GM21381 (cell line): ENCODE measurements around the gene VWA5B1.

Experiments
- ATAC-seq: cut with Tn5 transposase; IDR thresholded peaks from one replicate; pipeline ENCODE4 v1.9.1; 2021; ENCODE audit warnings: mild to moderate bottlenecking, moderate library complexity; ENCODE audit not compliant: unreplicated experiment

Gene VWA5B1

DNA sequence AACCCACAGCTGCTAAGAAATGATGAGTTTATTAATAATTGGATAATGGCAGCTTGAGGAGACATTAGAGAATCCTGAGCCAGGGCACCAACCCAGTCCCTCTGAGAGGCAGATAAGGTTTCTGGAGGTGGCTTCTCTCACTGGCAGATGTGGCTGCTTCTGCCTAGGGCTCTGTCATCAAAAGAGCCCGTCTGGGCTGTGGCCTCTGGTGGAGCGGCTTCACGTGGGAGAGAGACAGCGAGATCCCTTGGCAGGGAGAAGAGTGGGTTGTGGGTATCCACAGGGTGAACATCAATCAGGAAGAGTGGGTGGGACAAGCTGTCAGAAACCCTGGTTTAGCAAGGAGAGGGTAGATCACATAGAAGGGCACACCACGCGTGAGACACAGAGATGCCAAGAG is 30.0 kb downstream of the VWA5B1 start:
- ATAC-seq: no peak

DNA sequence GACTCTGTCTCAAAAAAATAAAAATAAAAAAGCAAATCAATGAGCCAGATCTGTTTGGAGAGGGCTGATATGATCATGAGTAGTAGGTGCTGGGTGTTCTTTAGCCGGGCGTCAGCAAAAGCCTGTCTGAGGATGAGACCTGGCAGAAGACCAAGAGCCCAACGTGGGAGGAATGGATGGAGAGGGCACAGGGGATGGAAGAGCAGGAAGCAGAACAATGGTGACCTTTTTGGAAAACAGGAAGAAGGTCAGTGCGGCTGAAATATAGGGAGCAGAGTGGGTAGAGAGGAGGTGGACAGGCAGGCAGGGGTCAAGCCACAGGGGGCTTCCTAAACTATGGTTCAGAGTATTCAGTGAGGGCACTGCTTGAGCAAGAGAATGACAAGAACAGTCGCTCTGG is 30.9 kb downstream of the VWA5B1 start:
- no peak for ATAC-seq

DNA sequence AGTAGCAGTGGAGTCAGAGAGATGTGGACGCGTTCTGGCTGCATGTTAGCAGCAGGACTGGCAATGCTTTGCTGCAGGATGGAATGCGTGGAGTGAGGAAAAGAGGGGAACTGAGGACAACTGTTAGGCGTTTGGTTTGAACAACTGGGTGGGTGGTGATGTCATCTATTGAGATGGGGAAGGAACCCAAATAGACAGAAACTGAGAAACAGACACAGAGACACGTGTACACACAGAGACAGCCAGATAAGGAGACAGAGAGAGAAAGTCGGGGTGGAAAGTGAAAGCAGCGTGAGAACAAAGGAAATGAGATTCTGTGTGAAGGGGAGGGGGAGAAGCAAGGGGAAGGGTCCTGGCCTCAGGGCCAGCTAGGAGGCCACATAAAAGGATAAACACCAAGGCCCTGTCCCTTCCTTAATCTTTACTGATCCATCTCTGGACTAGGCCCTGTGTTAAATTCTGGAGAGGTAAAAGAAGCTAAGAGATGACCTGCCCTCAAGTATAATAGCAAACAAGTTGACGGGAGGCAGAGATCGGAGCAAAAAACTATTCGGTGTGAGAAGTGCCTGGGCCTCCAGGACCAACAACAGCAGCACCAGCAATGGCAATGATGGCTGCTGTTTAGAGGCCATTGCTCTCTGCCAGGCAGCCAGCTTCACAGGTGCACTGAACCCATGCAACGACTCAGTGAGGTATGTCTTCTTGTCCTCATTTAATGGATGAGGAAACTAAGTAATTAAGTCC is 31.6 kb downstream of the VWA5B1 start:
- peak; percentile 84 for ATAC-seq

DNA sequence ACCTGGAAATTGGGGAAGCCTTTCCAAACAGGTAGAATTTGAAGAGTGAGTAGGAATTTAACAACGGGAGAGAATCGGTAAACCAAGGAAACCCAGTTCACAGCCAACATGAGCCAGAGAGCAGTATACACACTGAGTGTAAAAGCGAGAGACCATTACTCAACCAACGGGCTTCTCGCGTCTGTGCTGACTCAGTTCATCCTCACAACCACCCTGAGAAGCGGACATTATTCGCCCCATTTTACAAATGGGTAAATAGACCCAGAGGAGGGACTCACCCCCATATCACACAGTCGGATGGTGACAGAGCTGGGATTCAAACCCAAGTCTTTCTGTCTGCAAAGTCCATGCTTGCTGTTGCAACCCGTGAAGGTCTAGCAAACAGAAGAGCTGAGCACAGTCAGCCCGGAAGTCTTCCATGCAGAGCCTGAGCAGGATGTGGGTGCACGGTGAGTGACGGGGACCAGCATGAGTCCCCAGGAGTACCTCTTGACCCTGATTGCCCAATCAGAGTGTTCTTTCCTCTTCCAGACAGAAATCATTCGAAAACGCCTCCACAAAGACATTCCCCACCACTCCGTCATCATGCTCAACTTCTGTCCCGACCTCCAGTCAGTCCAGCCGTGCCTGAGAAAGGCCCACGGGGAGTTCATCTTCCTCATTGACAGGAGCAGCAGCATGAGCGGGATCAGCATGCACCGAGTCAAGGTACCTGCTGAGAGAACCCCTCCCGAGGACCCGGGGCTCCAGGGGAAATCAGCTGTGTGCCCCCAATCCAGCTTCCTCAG is 32.3 kb downstream of the VWA5B1 start:
- no peak for ATAC-seq

DNA sequence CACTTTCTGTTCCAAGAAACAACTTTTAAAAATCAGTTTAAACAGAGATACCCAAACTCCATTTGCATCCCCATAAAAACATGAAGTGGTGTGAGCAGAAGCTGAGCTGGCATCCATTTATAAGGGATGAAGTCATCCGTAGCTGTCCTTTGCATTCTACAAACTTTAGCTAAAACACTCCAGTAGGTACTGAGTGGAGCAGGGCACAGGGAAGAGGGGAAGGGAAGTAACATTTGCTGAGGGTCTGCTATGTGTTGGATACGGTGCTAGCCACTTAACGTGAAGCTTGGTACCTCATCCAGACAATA is 32.9 kb downstream of the VWA5B1 start:
- ATAC-seq: no peak

DNA sequence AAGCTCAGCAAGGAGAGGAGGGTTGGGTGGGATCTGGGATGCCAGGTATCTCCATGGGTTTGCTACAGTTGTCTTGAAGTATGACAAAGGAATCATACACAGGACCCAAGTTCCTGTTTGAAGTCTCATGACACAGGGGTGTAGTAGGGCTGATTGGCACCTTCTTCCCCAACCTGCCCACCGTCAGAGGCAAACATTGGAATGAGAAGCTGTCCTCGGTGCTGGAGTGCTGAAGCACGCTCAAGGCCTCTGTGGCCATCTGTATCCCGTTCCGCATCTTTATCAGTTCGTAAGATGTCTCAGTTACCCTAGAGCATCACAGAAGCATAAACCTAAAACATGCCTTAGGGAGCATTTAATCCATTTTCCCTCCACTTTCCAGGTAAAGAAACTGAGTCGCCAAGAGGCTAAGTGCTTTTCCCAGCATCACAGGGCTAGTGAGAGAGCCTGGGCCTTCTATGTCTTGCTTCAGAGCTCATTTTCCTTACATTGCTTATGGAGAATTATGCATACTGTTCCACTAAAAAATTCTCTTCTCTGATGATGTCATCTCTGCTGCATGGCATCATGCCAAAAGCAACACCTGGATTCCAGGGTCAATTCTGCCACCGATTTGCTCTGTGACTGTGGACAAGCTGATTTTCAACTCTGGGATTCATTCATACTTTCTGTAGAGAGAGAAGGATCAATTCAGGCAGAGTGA is 34.2 kb downstream of the VWA5B1 start:
- ATAC-seq: no peak

DNA sequence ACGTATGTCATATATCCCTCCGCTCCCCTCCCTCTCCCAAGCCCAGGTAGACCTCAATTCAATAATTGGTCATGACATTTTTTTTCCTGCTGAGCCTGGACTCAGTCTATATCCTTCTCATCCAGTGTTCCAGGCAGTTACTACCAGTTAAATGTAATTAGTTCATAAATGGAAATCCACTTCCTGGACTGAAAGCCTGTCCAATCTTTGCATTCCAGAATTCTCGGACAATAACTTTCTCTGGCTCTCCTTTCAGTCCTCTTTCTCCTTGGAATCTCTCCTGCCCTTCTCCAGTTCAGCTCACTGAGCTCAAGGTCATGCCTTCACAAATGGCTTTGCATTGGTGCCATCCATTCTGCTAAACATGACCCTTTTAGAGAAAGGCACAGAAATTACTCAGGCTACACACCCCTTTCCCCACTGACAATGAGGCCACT is 34.8 kb downstream of the VWA5B1 start:
- ATAC-seq: no peak

DNA sequence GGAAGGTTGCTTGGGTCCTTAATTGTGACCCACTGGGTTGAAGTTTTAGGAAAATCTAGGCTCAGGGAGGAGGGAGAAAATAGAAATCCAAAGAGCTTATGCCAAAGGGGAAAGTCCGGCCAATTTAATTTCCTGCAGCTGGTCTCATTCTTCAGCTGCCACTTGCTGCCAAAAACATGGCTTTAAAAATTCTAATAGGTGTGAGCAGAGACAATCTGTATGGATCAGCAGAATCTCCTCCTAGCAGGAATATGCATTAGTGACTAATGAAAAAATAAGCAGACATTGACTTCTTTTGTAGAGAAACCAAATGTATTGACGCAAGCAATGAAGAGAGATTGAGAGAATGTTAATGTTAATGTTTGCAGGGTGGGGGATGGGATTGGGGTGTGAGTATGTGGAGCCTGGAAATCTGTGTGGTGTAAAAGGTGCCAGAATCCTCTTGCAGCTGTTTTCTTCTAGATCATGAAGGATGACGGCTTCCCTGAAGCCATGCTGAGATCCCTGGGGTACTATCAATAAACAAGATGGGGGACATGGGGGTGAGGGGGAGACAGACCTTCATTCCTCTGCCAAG is 35.3 kb downstream of the VWA5B1 start:
- ATAC-seq: no peak

DNA sequence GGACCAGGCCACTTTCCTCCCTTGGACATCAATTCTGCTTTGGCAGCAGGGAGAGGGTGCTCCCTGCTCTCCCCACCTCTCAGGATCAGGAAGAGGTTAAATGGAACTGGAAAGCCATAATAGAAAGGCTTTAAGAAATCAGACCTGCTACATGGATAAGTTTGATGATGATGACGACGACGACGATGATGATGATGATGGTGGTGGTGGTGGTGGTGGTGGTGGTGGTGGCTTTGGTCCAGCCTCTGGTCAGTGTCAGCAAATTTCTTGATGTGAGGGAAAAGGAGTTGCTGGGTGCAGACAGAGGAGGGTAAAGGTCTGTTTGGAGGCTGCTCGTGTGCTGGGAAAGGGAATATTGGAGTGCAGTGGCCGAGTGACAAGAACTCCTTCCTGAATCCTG is 36.8 kb downstream of the VWA5B1 start:
- no peak for ATAC-seq

DNA sequence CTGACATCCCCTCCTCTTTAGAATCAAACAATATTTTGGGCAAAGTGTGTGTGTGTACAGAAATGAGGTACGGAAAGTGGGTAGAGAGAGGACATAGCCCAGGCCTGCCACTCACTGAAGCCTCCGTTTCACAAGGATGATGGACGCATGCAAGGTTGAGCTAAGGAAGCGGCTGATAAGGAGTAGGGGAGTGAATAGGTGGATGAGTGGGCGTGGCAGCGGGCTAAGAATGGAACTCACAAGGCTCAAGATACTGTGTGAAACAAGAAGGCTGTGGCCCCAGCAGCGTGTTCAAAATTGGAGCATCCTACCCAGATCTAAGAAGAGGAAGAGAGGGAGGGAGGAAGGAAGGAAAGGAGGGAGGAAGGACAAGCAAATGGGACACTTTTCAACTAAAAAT is 37.5 kb downstream of the VWA5B1 start:
- ATAC-seq: no peak

DNA sequence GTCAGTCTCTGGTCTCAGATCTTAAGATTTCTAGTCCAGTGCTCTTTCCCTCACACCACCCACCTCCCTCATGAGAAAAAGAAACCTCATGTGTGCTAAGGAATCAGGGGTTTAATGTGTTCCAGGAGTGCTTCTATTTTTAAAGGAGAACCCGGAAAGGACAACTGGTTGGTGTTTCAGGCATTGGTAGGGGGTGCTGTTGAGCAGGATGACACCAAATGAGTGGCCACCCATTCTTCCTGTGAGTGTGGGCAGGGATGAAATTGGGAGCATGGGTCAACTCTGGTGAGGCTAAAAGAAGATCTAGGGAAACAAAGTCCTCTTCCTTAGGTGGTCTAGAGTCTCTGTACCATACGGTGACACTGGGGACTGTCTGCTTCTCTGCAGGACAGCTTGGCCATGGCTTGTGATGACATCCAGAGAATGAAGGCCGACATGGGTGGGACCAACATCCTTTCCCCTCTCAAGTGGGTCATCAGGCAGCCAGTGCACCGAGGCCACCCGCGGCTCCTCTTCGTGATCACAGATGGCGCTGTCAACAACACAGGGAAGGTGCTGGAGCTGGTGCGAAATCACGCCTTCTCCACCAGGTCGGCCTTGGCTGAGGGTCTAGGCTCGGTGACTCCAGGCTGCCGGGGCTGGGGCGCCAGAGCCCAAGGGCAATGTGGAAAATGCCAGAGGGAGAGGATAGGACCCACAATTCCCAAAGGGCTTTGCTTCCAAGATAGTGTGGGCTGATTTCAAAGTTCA is 39.3 kb downstream of the VWA5B1 start:
- no peak for ATAC-seq

DNA sequence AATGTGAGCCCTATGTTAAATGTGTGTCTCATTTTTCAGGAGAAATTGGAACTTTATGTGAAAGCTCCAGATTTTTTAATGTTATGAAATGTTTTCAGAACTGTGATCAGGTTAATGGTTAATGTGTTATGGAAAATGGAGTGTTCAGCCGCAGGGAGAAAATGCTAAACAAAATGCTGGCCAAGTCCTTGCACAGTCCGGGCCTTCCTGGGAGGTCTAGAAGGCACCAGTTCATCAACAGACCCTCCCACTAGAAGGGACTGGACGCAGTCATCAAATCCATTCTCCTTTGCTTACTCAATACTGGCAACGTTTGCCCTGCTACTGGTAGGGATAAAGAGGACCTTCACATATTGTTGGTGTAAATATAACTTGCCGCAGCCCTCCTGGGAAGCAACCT is 43.4 kb downstream of the VWA5B1 start:
- ATAC-seq: no peak

DNA sequence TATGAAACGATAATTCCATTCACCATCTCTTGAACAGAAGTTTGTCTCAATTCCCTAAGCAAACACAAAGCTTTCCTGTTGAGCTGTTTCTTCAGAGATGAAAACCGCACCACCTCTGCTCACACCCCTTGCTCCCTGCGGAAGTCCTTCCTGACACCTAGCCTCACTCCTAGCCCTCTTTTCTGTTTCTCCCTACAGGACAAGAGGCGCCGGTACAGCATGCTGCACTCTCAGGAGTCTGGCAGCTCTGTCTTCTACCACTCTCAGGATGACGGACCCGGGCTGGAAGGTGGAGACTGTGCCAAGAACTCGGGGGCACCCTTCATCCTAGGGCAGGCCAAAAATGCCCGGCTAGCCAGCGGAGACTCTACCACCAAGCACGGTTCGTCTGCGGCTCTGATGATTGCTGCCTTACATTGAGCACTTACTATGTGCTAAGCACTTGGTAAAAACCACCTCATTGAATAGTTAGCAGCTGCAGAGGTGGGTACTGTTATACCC is 45.5 kb downstream of the VWA5B1 start:
- no peak for ATAC-seq

DNA sequence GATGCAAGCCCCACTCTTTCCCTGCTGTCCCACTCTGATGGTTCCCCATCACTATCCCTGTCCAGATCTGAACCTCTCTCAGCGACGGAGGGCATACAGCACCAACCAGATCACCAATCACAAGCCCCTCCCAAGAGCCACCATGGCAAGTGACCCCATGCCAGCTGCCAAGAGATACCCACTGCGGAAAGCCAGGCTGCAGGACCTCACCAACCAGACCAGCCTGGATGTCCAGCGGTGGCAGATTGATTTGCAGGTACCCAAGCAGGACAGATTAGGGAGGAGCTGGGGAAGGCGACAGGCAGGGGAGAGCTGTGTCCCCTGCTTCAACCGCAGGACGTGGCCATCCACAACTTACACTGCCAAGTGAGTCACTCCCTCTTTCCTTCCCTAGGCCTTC is 46.9 kb downstream of the VWA5B1 start:
- ATAC-seq: no peak

DNA sequence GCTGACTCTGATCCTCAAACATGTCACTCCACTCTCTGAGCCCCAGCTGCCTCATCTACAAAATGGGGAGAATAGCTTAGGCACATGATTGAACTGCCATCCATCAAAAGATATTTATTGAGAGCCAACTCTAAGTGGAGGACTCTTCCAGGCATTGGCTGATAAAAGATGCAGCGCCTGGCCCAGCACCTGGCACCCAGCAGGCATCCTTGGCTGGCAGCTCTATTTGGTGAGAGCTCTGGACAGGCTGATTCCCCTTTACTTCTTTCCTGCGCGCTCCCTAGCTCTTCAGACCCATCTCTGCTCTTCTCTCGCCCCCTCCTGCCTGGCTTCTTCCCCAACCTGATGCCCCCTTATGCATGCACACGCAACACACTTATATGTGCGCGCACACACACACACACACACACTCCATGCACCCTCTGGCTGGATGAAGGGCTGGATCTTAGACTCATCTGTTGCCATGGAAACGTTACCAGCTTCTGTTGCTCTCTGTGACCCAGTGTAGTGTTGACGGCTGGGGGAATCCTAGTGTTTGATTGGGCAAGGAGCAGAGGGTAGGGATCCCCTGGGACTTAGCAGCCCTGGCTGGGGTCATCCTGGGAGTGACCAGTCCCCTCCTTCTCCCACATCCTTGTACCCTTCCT is 49.3 kb downstream of the VWA5B1 start:
- no peak for ATAC-seq

DNA sequence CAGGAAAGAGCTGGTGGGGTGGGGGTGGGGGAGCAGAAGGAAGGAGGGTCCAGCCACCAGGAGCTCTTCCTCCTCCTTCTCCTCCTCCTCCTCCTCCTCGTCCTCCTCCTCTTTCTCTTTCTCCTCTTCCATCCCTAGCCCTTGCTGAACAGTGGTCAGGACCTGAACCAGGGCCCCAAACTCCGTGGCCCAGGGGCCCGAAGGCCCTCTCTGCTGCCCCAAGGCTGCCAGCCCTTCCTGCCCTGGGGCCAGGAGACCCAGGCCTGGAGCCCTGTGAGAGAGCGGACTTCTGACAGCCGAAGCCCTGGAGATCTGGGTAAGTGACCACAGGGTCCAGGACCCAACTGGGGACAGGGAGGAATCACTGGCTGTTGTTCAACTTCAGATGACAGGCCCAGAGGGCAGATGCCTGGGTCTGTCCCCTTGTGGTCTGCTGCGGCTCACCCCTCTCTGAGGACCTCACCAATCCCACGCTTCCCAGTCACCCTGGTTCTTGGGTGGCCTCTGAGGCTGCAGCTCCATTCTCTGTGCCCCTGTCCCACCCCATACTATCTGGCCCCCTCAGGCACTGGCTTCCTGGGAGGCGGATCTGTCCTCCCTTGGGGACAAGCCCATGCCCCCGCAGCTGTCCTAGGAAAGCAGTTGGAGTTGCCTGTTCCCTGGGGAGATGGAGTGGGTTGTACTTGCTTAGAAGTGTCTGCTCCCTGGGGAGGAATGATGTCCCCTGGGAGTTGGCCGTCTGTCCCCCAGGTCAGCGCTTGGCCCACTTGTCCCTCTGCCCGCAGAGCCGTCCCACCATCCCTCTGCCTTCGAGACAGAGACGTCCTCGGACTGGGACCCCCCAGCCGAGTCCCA is 51.8 kb downstream of the VWA5B1 start:
- no peak for ATAC-seq

DNA sequence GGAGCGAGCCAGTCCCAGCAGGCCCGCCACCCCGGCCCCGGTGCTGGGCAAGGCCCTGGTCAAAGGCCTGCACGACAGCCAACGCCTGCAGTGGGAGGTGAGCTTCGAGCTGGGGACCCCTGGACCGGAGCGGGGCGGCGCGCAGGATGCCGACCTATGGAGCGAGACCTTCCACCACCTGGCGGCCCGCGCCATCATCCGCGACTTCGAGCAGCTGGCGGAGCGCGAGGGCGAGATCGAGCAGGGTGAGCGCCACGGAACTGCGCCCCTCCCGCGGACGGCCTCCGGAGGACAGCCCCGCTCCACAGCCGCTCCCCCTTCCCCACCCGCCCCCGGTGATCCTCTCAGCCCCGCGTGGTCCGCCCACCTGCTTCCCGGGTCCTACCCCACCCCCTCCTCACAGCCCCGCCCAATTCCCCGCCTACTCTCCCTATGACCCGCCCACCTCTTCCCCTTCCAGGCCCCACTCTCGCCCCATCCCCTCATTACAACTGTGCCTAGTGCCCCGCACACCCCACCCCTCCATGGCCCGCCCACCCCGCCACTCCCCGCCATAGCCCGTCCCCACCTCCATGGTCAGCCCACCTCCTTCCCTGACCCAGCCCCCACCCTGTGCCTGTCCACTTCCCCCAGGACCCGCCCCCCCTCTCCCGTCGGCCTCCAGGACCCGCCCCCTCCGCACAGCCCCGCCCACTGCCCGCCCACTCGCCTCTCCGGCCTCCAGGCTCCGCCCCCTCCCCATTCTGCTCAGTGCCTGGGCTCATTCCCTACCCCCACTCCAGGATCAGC is 52.7 kb downstream of the VWA5B1 start:
- no peak for ATAC-seq

DNA sequence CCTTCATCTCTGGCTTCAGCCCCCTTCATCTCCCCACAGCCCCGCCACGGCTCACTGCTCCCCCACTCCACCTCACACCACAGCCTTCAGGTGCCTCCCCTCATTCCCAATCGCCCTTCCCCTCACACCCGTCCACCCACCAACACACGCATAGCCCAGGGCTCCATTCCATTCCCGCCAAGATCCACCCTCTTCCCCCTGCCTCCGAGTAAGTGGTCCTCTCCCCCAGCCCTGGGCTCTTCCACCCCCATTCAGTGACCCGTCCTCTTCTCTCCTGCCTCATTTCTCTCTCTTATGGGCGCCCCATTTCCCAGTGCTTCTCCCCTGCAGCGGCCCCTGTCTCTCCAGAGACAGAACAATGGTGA is 53.2 kb downstream of the VWA5B1 start:
- ATAC-seq: no peak

DNA sequence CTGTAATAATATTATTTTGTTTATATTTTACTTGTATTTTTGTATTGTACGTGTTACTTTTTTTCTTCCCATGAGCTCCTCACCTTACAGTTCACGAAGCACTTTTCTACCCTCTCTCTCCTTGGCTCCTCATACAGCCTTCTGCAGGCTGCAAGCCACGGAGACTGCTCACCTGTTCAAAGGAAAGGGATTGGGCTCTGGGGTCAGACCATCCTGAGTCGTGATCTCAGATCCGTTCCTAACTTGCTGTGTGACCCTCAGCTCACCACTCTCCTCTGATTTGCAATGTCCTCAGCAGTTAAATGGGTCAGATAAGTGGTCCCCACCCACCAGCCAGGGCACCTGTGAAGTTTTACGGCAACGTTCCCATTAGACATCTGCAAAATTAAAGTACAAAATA is 54.1 kb downstream of the VWA5B1 start:
- ATAC-seq: no peak
